HepG2 (cell line): ENCODE results near the gene ACTN3. TPM values are rescaled to one million over a fixed set of nuclear protein-coding genes. Genes with fewer than 3 reads are reported as not detected.

ENCODE experiments used
- ATAC-seq: fragments of 200-7000 bp; cut with Tn5 transposase; 3 replicates; pipeline ENCODE4 v1.9.1; 2020; ENCODE audit warnings: mild to moderate bottlenecking, moderate library complexity
- BruUV-seq: library from RNA; stranded (reverse); fragments of 400-500 nt; replicated peaks from 2 replicates; lab custom pipeline; 2021; lab: Mats Ljungman, UMichigan
- CTCF ChIA-PET: fragments of 300-600 bp; formaldehyde crosslinking; extraction: SDS; loops from one replicate; lab custom pipeline; 2021; ENCODE audit warnings: low total read pairs, inconsistent platforms, low intra/inter-chr PET ratio; lab: Yijun Ruan, JAX
- POLR2A ChIA-PET: fragments of 350-600 bp; sonication (Branson Sonifier 250); formaldehyde crosslinking; loops from one replicate; lab custom pipeline; 2020; ENCODE audit warnings: antibody characterized with exemption, inconsistent platforms; lab: Yijun Ruan, JAX
- DNase-seq: peaks from one replicate; pipeline ENCODE4 v3.0.0-alpha.2; 2015; ENCODE audit warnings: low spot score
- FAIRE-seq: peaks from 3 replicates; lab custom pipeline; 2011; peaks lifted over from hg19 to GRCh38; lab: Jason Lieb, UNC
- H2AFZ ChIP-seq: one replicate; pipeline ENCODE4 v1.6.1; 2011; ENCODE audit warnings: low read length, inconsistent platforms
- H3K27ac ChIP-seq: fragments of 300-600 bp; 3 replicates; pipeline ENCODE4 v1.8.0; 2011; ENCODE audit warnings: mixed run types, mild to moderate bottlenecking, mixed read lengths, low read length, inconsistent platforms; ENCODE audit not compliant: insufficient read depth; ENCODE audit errors: extremely low read length
- H3K27me3 ChIP-seq, 2 experiments: fragments of 200-600 bp in 1 of 2; 2 replicates in 1 of 2; 3 replicates in 1 of 2; pipeline versions ENCODE4 v1.6.0 to v1.8.0; 2011; ENCODE audit warnings: low read length in 2 of 2, mild to moderate bottlenecking in 2 of 2, moderate library complexity in 2 of 2, inconsistent platforms in 1 of 2; ENCODE audit not compliant: insufficient read depth in 2 of 2, control insufficient read depth in 1 of 2
- H3K36me3 ChIP-seq, 2 experiments: fragments of 200-600 bp in 1 of 2; replicated peaks in 1 of 2; 2 replicates in 1 of 2; 3 replicates in 1 of 2; pipeline versions ENCODE4 v1.5.1 to v1.8.0; 2011; ENCODE audit warnings: low read length in 2 of 2, inconsistent platforms in 1 of 2; ENCODE audit not compliant: insufficient read depth in 2 of 2, control insufficient read depth in 1 of 2
- H3K4me1 ChIP-seq: 2 replicates; pipeline ENCODE4 v1.5.1; 2012; ENCODE audit warnings: low read length, inconsistent platforms; ENCODE audit not compliant: insufficient read depth
- H3K4me2 ChIP-seq: 2 replicates; pipeline ENCODE4 v1.6.0; 2011; ENCODE audit warnings: low read depth, low read length, inconsistent platforms
- H3K4me3 ChIP-seq, 3 experiments: fragments of 200-600 bp in 1 of 3; sonication (generic), shearing (Covaris generic) in 1 of 3; replicated peaks in 1 of 3; 2 replicates each; pipeline ENCODE4 v1.5.1; 2011 to 2016; ENCODE audit warnings: low read length in 3 of 3, inconsistent platforms in 2 of 3, low read depth in 2 of 3, mild to moderate bottlenecking in 2 of 3, control low read depth in 1 of 3, mixed read lengths in 1 of 3; ENCODE audit not compliant: insufficient read depth in 1 of 3
- H3K79me2 ChIP-seq: one replicate; pipeline ENCODE4 v1.6.1; 2011; ENCODE audit warnings: low read length, inconsistent platforms; ENCODE audit not compliant: insufficient read depth
- H3K9ac ChIP-seq: 2 replicates; pipeline ENCODE4 v1.6.0; 2011; ENCODE audit warnings: mild to moderate bottlenecking, low read depth, low read length, inconsistent platforms; ENCODE audit not compliant: insufficient read depth
- H3K9me3 ChIP-seq: 2 replicates; pipeline ENCODE4 v1.5.1; 2012; ENCODE audit warnings: mild to moderate bottlenecking, low read length
- H4K20me1 ChIP-seq: 2 replicates; pipeline ENCODE4 v1.6.0; 2011; ENCODE audit warnings: inconsistent platforms, mild to moderate bottlenecking, low read length, moderate library complexity; ENCODE audit not compliant: insufficient read depth
- CENPBD1 ChIP-seq: sonication (generic); formaldehyde crosslinking; IDR thresholded peaks from 2 replicates; pipeline ENCODE4 v1.8.0; 2022; ENCODE audit warnings: missing genetic modification reagents, low read depth, mild to moderate bottlenecking, borderline replicate concordance
- CHD4 ChIP-seq: fragments of 200-600 bp; sonication (generic); IDR thresholded peaks from 2 replicates; pipeline ENCODE4 v1.7.0; 2017; ENCODE audit warnings: mild to moderate bottlenecking, low read length, borderline replicate concordance
- HCFC1 ChIP-seq: fragments of 150-350 bp; IDR thresholded peaks from 2 replicates; pipeline ENCODE4 v1.6.1; 2014; ENCODE audit warnings: low read depth, low read length
- KAT8 ChIP-seq: IDR thresholded peaks from 2 replicates; pipeline ENCODE4 v1.6.1; 2016; ENCODE audit warnings: missing genetic modification reagents, missing compliant biosample characterization
- KDM2A ChIP-seq: sonication (generic); formaldehyde crosslinking; IDR thresholded peaks from 2 replicates; pipeline ENCODE4 v1.4.0; 2020; ENCODE audit warnings: low read depth, missing genetic modification reagents, borderline replicate concordance
- KLF15 ChIP-seq: sonication (generic); formaldehyde crosslinking; IDR thresholded peaks from 2 replicates; pipeline ENCODE4 v1.8.1; 2023; ENCODE audit warnings: borderline replicate concordance, mild to moderate bottlenecking, inconsistent platforms, missing genetic modification reagents, mixed read lengths
- MAX ChIP-seq: IDR thresholded peaks from 2 replicates; pipeline ENCODE4 v1.6.1; 2012; ENCODE audit warnings: inconsistent platforms
- MTF1 ChIP-seq: sonication (generic); formaldehyde crosslinking; IDR thresholded peaks from 2 replicates; pipeline ENCODE4 v1.5.0; 2020; ENCODE audit warnings: missing genetic modification reagents
- NBN ChIP-seq: fragments of 450-650 bp; conservative IDR thresholded peaks from 2 replicates; pipeline ENCODE4 v1.6.1; 2017
- TCF12 ChIP-seq, 2 experiments: fragments of 450-650 bp in 1 of 2; sonication (generic) in 1 of 2; formaldehyde crosslinking in 1 of 2; IDR thresholded peaks; 2 replicates each; pipeline versions ENCODE4 v1.6.1 to v1.8.0; 2017 to 2022; ENCODE audit warnings: antibody characterized with exemption in 1 of 2, mild to moderate bottlenecking in 1 of 2, missing genetic modification reagents in 1 of 2, moderate library complexity in 1 of 2
- TCF7 ChIP-seq: sonication (generic); IDR thresholded peaks from 2 replicates; pipeline ENCODE4 v1.6.1; 2016; ENCODE audit warnings: antibody characterized with exemption, low read depth
- TFE3 ChIP-seq: IDR thresholded peaks from 2 replicates; pipeline ENCODE4 v1.6.1; 2016
- ZFP36 ChIP-seq: fragments of 150-350 bp; IDR thresholded peaks from 2 replicates; pipeline ENCODE4 v1.6.1; 2018; ENCODE audit warnings: borderline replicate concordance, low read length, low read depth; ENCODE audit not compliant: partially characterized antibody
- ZNF234 ChIP-seq: sonication (generic); formaldehyde crosslinking; conservative IDR thresholded peaks from 2 replicates; pipeline ENCODE4 v1.5.1; 2020; ENCODE audit warnings: mild to moderate bottlenecking, missing genetic modification reagents
- ZNF496 ChIP-seq: sonication (generic); formaldehyde crosslinking; IDR thresholded peaks from 2 replicates; pipeline ENCODE4 v1.8.1; 2023; ENCODE audit warnings: mild to moderate bottlenecking, moderate library complexity, missing genetic modification reagents; ENCODE audit not compliant: insufficient replicate concordance
- ZNF772 ChIP-seq: sonication (generic); formaldehyde crosslinking; IDR thresholded peaks from 2 replicates; pipeline ENCODE4 v1.5.0; 2020; ENCODE audit warnings: mild to moderate bottlenecking, missing genetic modification reagents
- ZSCAN25 ChIP-seq: sonication (generic); formaldehyde crosslinking; IDR thresholded peaks from 2 replicates; pipeline ENCODE4 v1.8.0; 2022; ENCODE audit warnings: mild to moderate bottlenecking, missing genetic modification reagents
- WGBS: methylation state at CpG from one replicate; pipeline ENCODE4 v1.1.6; 2017; ENCODE audit warnings: low lambda C conversion rate; 5-methylcytosine and 5-hydroxymethylcytosine counted together
- in situ Hi-C: cut with HindIII; loops from 2 replicates; pipeline ENCODE4 v1.10.0; 2017; ENCODE audit warnings: low pct_unique_long_range_greater_than_20kb; ENCODE audit not compliant: extremely low pct_ligation_motif_present
- intact Hi-C: fragments of 100-400 bp; cut with micrococcal nuclease; formaldehyde crosslinking; loops from one replicate; pipeline ENCODE4 v1.10.0; 2022; ENCODE audit not compliant: unreplicated experiment
- polyA plus RNA-seq, 8 experiments: library from polyadenylated mRNA; depleted of rRNA in 3 of 8; stranded (reverse) in 7 of 8; unstranded in 1 of 8; fragments of >200 nt; fragmentation: Illumina TruSeq in 4 of 8; extraction: Trizol in 4 of 8; gene quantifications; 2 replicates each; pipeline versions ENCODE4 v1.2.1 to v1.2.3, GENCODE V29; 2011 to 2016; ENCODE audit warnings: low read depth in 4 of 8, missing spikeins in 1 of 8, mixed read lengths in 1 of 8; ENCODE audit not compliant: insufficient read depth in 1 of 8
- total RNA-seq, 5 experiments: library from RNA; depleted of rRNA; stranded (reverse); fragments of >200 nt; fragmentation: Illumina TruSeq; extraction: Trizol; gene quantifications; 2 replicates each; pipeline ENCODE4 v1.2.3, GENCODE V29; 2016; ENCODE audit warnings: low read depth in 1 of 5

The ACTN3 gene
- total and polyA plus RNA-seq, 2 of the 13 experiments (the other 11 are each of a cell fraction or from before 2014, with no cell fraction given) = 0.04 to 0.09 TPM

- no peak; the same call in 1 of the 3 replicates for ATAC-seq
- 31% methylated on average over 5 of the region's 5 CpGs for WGBS
- no peak overlapping the region for H3K9ac ChIP-seq
- H3K4me2 ChIP-seq = no peak overlapping the region
- H3K4me1 ChIP-seq = no peaks in the 10 kb centered on the region
- H3K79me2 ChIP-seq = no peaks in the 10 kb centered on the region
- no peaks in the 10 kb centered on the region for H4K20me1 ChIP-seq
- H3K4me3 ChIP-seq = no peak overlapping the region
- no peaks in the 10 kb centered on the region for H3K36me3 ChIP-seq
- peaks cover 3 to 34% of the 10 kb centered on the region in 2 experiments; a peak in 4 of 5 replicates for H3K27me3 ChIP-seq
- DNase-seq = no peak
- intact Hi-C loops (no loop called here), in situ Hi-C loops (loop anchor here (25.0 kb wide), 1 partner anchor 267 kb away; the partner anchor contains the start of gene RCE1)
- H3K9me3 ChIP-seq = no peaks in the 10 kb centered on the region
- H3K27ac ChIP-seq = no peak overlapping the region
- TF ChIP-seq ZFP36 (no peak), ZNF772 (CRISPR knock-in tag) (no peak)
- CTCF ChIA-PET = no interaction called here
- no peak for FAIRE-seq
- no TSS peak for BruUV-seq
- H2AFZ ChIP-seq = no peak overlapping the region
- POLR2A ChIA-PET = no interaction called here
Observed at GRCh38 chr11:66570079-66570849, 23.6 kb downstream of the ACTN3 start.

- Histone ChIP-seq H3K4me1 (no peaks in the 10 kb centered on the region), H2AFZ (no peak overlapping the region), H3K4me3 (no peak overlapping the region), H3K9ac (no peak overlapping the region), H3K4me2 (no peak overlapping the region), H3K36me3 (no peaks in the 10 kb centered on the region), H3K79me2 (no peaks in the 10 kb centered on the region), H4K20me1 (no peaks in the 10 kb centered on the region), H3K9me3 (no peaks in the 10 kb centered on the region), H3K27me3 (peaks cover 3 to 30% of the 10 kb centered on the region in 2 experiments; a peak in 4 of 5 replicates), H3K27ac (no peak overlapping the region)
- WGBS = 31% methylated on average over 2 of the region's 2 CpGs
- ATAC-seq (no peak), FAIRE-seq (no peak), DNase-seq (no peak)
- ChIA-PET POLR2A (no interaction called here), CTCF (no interaction called here)
- no TSS peak for BruUV-seq
- in situ Hi-C loops (loop anchor here (25.0 kb wide), 1 partner anchor 266 kb away; the partner anchor contains the start of gene RCE1), intact Hi-C loops (no loop called here)
- TF ChIP-seq MTF1 (no peak), ZSCAN25 (CRISPR knock-in tag) (no peak), ZNF234 (no peak), ZNF496 (CRISPR knock-in tag) (no peak), KDM2A (no peak), TCF7 (no peak), KLF15 (CRISPR knock-in tag) (no peak), TCF12 (IDR thresholded peaks at IDR 0.05) (no peak), TCF12 (CRISPR knock-in tag; IDR thresholded peaks at IDR 0.05) (no peak), MAX (no peak), CHD4 (no peak), TFE3 (CRISPR knock-in tag) (no peak), KAT8 (CRISPR knock-in tag) (no peak), HCFC1 (no peak), CENPBD1 (CRISPR knock-in tag) (no peak), NBN (no peak)
Observed at GRCh38 chr11:66570850-66571180, 24.1 kb downstream of the ACTN3 start.
